DMS53 treated with DMSO at 0.1 percent for 48 hours (cell line): ENCODE results near the gene OSMR.

Source experiments
- DNase-seq: peaks from one replicate; lab custom pipeline; 2025; ENCODE audit not compliant: unreplicated experiment; lab: John Stamatoyannopoulos, UW

Gene OSMR

DNA sequence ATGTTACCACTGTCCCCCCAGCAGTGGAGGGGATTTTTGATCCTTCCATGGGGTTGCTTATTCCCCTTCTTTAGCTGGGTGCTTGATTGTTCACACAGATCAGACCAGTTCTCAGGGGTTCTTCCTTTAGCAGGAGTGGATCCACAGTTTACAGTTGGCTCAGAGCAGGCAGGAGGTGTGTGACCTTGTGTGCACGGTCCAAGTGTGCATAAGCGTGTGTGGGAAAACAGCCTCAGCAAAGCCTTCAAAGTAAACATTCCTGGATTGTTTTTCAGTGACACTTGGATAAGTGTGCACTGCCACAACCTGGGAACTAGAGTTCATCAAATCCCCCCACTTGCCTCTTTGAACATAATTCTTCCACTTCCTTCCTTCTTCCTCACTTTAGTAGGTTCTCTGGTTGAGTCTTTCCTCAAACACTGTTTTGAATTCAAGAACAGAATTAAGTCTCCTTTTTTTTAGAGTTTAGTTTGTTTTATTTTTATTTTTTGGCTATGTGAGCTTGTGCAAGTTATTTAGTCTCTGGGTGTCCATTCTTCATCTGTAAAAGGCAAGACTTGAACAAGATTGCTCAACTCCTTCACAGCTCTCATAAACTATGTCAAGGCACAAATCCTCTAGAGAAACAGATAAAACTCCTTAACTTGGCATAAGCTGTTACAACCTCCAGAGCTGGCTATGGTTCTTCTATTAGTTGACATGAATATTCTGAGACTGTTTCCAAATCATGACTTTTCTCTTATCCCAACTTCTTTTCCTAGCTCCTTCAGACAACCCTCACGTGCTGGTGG lies 78.0 kb downstream of the OSMR start:
- DNase-seq, result no peak

DNA sequence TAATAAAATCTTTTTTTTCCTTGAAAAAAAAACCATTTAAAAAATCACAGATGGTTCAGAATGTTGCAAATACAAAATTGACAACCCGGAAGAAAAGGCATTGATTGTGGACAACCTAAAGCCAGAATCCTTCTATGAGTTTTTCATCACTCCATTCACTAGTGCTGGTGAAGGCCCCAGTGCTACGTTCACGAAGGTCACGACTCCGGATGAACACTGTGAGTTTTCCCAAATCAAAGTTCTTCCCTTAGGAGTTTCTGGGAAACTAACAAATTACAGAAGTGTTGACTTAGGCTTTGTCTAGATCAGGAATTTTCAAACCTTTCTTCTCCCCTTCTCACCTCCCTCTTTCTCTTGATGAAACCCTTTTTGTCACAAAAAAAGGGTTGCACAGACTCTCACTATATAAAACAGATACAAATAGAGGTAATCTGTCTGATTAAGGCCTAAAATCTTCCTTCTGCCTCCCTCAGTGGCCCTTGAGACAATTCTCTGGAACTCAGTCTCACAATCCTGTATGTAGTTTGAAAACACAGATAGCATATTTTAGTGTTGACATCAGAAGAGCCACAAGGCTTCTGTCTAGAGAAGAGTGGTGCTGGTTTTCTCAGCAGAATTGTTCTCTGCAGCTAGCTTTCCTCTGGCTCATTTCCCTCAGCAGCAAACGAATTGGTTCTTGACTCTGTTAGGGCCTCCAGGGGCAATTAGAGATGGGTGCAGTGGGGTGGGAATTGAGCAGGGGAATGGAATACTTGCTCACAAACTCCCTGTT lies 79.5 kb downstream of the OSMR start:
- DNase-seq, result no peak

DNA sequence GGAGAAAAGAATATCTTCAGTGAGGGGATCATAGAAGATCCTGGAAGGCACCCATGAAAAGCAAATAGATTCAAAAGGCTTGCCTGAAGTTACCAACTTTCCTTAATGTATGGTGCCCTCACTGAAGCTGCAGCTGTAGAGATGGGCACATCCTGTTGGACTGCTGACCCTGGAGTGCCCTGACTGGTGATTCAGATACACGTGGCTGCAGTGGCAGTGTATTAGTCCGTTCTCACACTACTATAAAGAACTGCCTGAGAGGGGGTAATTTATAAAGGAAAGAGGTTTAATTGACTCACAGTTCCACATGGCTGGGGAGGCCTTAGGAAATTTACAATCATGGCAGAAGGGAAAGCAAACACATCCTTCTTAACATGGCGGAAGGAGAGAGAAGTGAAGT lies 80.3 kb downstream of the OSMR start:
- no peak for DNase-seq

DNA sequence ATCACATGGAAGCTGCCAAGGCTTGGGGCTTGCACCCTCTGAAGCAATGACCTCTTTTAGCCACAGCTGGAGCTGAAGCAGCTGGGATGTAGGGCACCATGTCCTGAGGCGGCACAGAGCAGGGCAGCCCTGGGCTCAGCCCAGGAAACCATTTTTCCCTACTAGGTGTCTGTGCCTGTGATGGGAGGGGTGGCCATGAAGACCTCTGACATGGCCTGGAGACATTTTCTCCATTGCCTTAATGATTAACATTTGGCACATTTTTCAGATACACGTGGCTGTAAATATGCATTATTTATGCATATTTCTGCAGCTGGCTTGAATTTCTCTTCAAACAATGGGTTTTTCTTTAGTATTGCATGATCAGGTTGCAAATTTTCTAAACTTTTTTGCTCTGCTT lies 81.7 kb downstream of the OSMR start:
- no peak for DNase-seq

DNA sequence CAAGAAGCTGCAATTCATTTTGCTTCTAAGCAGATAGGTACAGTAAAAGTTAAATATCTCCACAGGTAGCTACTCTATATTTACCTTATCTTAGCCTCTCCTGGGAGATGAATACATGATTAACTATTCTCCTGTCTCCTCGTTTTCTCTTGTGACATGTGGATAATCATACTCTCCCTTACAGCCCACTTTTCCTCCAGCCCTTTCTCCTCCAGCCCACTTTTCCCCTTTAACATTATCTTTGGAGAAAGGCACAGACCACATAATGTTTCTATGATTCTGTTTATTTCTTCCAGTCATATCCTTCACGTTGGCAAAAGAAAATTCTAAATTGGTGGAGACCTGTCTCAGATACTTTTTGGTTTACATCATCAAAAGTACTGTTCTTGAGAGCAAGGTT lies 84.0 kb downstream of the OSMR start:
- DNase-seq, result no peak

GRCh38 chr5:38931731-38932130 lies 85.9 kb downstream of the OSMR start:
- no peak for DNase-seq

GRCh38 chr5:38932854-38933408 lies 87.1 kb downstream of the OSMR start:
- no peak for DNase-seq

DNA sequence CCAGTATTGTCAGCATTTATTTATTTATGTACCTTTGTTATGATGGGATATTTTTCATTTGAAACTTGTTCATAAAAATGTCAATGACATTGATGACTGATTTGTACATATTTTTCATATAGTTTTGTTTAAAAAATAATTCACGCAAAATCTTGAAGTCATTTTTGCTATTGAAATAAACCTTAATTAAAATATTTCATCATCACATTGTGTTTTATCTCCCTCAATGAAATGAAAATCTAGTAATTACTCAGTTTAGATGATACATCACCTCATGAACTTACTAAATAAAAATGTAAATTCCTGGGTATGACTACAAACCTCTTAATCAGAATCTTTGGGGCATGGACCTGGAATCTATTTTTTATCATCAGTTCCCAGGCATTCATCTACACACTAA lies 89.6 kb downstream of the OSMR start:
- DNase-seq, result no peak

DNA sequence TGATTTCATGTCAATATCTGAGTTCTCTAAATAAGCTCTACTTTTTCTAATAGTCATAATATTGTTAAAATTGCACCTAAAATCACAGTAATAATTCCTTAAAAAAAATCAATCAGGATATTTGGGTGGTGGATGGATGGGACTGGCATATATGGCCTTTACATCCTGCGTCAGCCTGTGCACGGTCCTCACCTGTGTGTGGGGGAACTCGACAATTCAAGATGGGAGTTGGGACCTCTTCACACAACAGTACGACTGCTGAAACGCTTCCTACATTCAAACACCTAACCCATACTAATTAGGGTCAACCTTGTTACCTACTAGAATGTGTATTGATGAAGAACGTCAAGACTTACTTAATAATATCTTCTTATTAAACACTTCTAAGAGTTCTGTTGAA lies 90.5 kb downstream of the OSMR start:
- no peak for DNase-seq

DNA sequence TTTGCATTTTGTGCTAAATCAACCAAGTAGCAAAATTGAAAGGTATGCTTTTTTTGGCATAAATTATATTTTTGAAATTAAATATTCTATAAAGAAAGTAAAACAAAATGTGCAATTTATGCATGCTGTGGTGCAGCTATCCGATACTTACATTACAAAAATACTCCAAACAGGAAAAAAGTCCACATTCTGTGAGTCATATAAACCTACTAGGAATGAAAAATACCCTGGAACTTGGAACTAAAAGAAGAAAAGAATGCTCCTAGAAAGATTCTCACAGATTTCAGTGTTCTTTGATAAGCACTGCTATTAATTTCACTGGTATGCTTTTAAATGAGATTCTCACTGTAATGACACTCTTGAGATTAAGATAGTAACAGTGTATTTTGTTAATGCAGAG lies 92.6 kb downstream of the OSMR start:
- DNase-seq, result no peak

DNA sequence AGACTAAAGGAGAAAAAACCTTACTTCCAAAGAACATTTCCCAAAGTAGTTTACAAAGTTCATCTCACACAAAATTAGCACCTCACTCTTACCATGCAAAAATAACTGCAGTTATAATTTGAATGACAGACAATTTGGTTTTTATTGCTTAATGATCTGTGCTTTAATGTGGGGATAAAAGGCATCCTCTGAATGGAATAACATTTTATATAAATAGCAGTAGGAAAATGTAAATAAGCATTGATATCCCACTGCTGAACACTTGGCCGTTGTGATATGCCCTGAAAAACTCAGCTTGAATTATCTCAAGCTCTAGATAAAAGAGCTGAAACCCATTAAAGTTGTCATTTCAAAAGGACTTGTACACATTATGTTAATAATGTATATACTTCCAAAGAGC lies 93.2 kb downstream of the OSMR start:
- no peak for DNase-seq

DNA sequence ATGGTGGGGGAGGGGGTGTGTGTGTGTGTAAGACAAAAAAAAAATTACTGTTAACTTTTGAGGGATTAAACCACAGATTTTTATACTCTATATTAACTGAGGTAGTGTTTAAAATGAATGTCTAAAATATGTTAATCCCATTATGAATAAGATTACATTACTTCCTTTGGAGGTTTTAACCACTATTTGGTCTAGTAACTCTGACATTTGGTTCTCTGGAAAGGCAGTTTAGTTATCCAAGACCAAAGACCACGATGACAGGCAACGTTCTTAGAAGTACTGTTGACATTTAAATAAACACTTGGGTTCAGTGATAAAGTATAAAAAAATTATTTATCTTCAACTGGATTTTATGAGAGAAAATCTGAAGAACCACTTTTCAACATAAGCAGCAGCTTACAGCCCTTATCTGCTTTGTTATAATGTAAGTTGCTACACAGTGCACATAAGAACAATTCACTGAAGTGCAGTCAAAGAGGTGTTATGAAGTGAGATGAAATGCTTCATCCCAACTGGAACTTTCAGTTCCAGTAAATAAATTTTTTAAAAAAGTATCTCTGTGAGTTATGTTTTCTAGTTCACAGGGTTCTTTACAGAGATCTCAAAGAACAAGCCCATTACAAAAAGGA lies 94.5 kb downstream of the OSMR start:
- no peak for DNase-seq

DNA sequence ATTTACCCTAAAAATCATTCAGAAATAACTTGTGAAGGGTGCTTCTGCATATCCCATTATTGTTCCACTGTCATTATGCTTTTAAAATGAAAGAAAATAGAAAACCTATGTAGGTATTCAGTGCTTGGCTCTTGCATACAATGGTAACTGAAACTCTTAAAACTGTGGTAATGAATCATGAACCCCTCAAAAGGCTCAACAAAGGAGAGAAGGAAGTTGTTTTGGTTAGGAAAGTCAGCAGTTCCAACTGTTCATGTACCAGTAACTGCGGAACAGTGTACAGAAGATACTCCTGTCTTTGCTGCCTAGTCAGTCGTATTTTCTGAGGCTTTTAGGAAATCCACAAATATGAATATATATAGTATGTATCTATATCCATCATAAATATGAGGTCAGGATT lies 96.1 kb downstream of the OSMR start:
- DNase-seq, result no peak

GRCh38 chr5:38944282-38944681 lies 98.5 kb downstream of the OSMR start:
- DNase-seq, result no peak

- DNase-seq, result no peak
Measured at GRCh38 chr5:38948501-38948900, 102.7 kb downstream of the OSMR start.

DNA sequence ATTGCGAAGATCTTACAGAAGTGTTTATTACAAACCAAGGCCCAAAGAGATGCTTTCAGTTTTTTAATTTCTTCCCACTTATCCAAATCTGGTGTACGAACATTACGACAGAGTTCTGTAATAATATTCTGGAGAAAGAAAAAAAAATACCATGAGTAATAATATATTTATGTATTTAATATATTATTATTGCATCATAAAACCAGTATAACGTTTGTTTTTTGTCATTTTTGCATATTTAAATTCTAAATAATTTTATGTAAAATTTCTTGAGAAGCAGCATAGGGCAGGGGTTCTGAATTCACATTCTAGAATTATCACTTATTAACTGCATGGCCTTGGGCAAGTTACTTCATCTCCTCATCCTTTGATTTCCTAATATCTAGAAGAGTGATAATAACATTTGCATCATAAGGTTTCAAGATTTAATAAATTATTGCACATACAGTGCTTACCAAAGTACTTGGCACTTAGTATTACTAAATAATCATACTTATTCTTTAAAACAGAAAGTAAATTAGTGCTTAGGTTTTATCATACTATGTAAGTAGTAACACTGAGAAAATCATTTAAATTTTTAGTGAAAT lies 107.7 kb downstream of the OSMR start:
- no peak for DNase-seq

DNA sequence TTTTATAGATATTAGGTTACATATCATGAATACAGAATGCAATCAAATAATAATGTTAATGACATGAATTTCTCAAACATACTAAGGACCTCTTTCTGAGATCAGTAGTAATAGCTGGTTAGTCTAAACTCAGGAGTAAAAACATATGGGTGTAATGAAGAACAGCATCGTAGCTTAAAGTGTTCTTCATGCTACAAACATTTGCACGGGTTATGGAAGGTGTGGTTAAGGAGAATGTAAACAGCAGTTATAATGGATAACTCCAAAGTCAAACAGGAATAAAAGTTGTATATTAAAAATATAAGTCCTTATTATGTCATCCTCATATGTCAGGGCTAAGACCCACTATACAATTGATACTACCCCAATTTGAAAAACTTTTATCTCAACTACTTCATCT lies 115.9 kb downstream of the OSMR start:
- no peak for DNase-seq

DNA sequence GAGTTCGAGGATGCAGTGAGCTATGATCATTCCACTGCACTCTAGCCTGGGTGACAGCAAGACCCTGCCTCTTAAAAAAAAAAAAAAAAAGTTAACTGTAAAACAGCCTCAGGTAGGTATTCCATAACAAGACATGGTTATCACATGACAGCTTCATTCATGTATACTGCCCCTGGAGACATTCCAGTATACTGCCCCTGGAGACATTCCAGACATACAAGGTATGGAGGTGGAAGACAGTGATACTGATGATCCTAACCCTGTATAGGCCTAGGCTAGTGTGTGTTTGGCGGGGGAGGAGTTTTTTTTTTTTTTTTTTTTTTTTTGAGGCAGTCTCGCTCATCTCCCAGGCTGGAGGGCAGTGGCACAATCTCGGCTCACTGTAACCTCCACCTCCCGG lies 122.9 kb downstream of the OSMR start:
- no peak for DNase-seq

DNA sequence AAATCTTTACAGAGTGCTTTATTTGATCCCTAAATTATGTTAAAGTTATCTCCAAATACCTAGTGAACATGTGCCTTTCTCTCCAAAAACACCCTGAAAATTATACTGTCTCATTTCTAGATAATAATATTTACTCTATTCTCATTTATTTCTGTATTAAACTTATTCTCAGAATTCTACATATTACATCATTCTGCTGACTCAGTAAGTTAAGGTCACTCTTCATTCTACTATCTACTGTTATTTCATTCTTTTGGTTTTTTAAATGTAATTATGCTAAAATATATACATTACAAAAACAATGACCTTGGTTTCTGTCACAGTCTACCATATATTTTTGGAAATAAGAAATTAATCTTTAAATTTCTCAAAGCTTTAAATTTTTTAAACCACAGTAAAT lies 132.2 kb downstream of the OSMR start:
- DNase-seq, result no peak

GRCh38 chr5:38979535-38979934 lies 133.7 kb downstream of the OSMR start:
- no peak for DNase-seq
